B cell (primary cell): ENCODE results near the gene KISS1R. TPM values are rescaled to one million over a fixed set of nuclear protein-coding genes. Genes with fewer than 3 reads are reported as not detected.

Source experiments
- ATAC-seq: fragments of 200-7000 bp; cut with Tn5 transposase; one replicate; pipeline ENCODE4 v1.10.0; 2021; ENCODE audit warnings: low read depth, mild to moderate bottlenecking, moderate number of reproducible peaks, moderate library complexity
- CTCF ChIA-PET: fragments of 350-600 bp; sonication (Branson Sonifier 250); formaldehyde crosslinking; loops from one replicate; lab custom pipeline; 2021; ENCODE audit warnings: antibody characterized with exemption, inconsistent platforms; lab: Charles Lee
- POLR2A ChIA-PET: fragments of 350-600 bp; sonication (Branson Sonifier 250); formaldehyde crosslinking; loops from one replicate; lab custom pipeline; 2021; ENCODE audit warnings: antibody characterized with exemption; lab: Charles Lee
- DNase-seq: peaks from one replicate; pipeline ENCODE4 v3.0.0; 2013
- H2AFZ ChIP-seq: 2 replicates; pipeline ENCODE4 v1.6.1; 2012; ENCODE audit warnings: mild to moderate bottlenecking, low read depth, low read length; ENCODE audit not compliant: insufficient read depth, poor library complexity, severe bottlenecking
- H3K27ac ChIP-seq, 2 donors: 1 replicate in 1 of 2; 2 replicates in 1 of 2; pipeline ENCODE4 v1.5.1; 2012 to 2013; ENCODE audit warnings: low read length in 2 of 2, mild to moderate bottlenecking in 2 of 2, moderate library complexity in 1 of 2
- H3K27me3 ChIP-seq, 4 experiments: fragments of 200-600 bp in 1 of 4; sonication (generic) in 1 of 4; replicated peaks in 1 of 4; 1 replicate in 2 of 4; 2 replicates in 2 of 4; pipeline versions ENCODE4 v1.6.1 to v1.7.0; 2013 to 2016; ENCODE audit warnings: low read length in 3 of 4, mild to moderate bottlenecking in 2 of 4, mixed read lengths in 1 of 4, moderate library complexity in 1 of 4; ENCODE audit not compliant: insufficient read depth in 4 of 4, control insufficient read depth in 3 of 4; ENCODE audit errors: control extremely low read depth in 1 of 4
- H3K36me3 ChIP-seq, 2 experiments: replicated peaks in 1 of 2; 1 replicate in 1 of 2; 2 replicates in 1 of 2; pipeline versions ENCODE4 v1.6.1 to v1.7.1; 2013; ENCODE audit warnings: low read length in 1 of 2; ENCODE audit not compliant: insufficient read depth in 2 of 2, control insufficient read depth in 1 of 2; ENCODE audit errors: control extremely low read depth in 1 of 2, extremely low read depth in 1 of 2
- H3K4me1 ChIP-seq, 2 donors: fragments of 200-600 bp in 1 of 2; sonication (generic) in 1 of 2; 1 replicate in 1 of 2; 2 replicates in 1 of 2; pipeline versions ENCODE4 v1.5.1 to v1.6.1; 2013 to 2017; ENCODE audit warnings: low read length in 2 of 2; ENCODE audit not compliant: control insufficient read depth in 2 of 2, insufficient read depth in 2 of 2
- H3K4me2 ChIP-seq: replicated peaks from 2 replicates; pipeline ENCODE3; 2012; ENCODE audit warnings: mild to moderate bottlenecking, low read depth, low read length; ENCODE audit not compliant: poor library complexity, severe bottlenecking
- H3K4me3 ChIP-seq, 5 experiments: fragments of 200-600 bp in 1 of 5; sonication (generic) in 1 of 5; 1 replicate in 3 of 5; 2 replicates in 2 of 5; pipeline versions ENCODE4 v1.5.1 to v1.7.0; 2011 to 2016; ENCODE audit warnings: low read length in 4 of 5, mild to moderate bottlenecking in 4 of 5, low read depth in 2 of 5, control low read depth in 1 of 5, moderate library complexity in 1 of 5; ENCODE audit not compliant: insufficient read depth in 1 of 5; ENCODE audit errors: control extremely low read depth in 1 of 5, extremely low read depth in 1 of 5
- H3K79me2 ChIP-seq: fragments of 200-600 bp; sonication (generic); one replicate; pipeline ENCODE4 v1.6.0; 2016; ENCODE audit warnings: low read length; ENCODE audit not compliant: control insufficient read depth, insufficient read depth
- H3K9ac ChIP-seq: fragments of 200-600 bp; sonication (generic); 2 replicates; pipeline ENCODE4 v1.6.1; 2017; ENCODE audit warnings: mild to moderate bottlenecking, low read length, moderate library complexity
- H3K9me3 ChIP-seq, 3 donors: one replicate each; pipeline versions ENCODE4 v1.6.1 to v1.7.1; 2013; ENCODE audit warnings: low read length in 2 of 3; ENCODE audit not compliant: control insufficient read depth in 2 of 3, insufficient read depth in 1 of 3; ENCODE audit errors: control extremely low read depth in 1 of 3
- H4K20me1 ChIP-seq: 2 replicates; pipeline ENCODE4 v1.6.0; 2012; ENCODE audit warnings: mild to moderate bottlenecking, low read length; ENCODE audit not compliant: insufficient read depth, control insufficient read depth, poor library complexity, severe bottlenecking
- H3K27ac Mint-ChIP-seq: one replicate; pipeline ENCODE4 v1.8.0; 2021; ENCODE audit warnings: mixed read lengths
- H3K27me3 Mint-ChIP-seq: one replicate; pipeline ENCODE4 v1.8.0; 2021; ENCODE audit warnings: mixed read lengths
- H3K4me1 Mint-ChIP-seq: one replicate; pipeline ENCODE4 v1.8.0; 2021; ENCODE audit warnings: mixed read lengths
- H3K4me3 Mint-ChIP-seq: one replicate; pipeline ENCODE4 v1.8.0; 2021; ENCODE audit warnings: mixed read lengths
- H3K9me3 Mint-ChIP-seq: one replicate; pipeline ENCODE4 v1.8.0; 2022; ENCODE audit warnings: mixed read lengths; ENCODE audit not compliant: insufficient read depth
- EZH2 ChIP-seq: IDR thresholded peaks from 2 replicates; pipeline ENCODE4 v1.6.1; 2012; ENCODE audit warnings: borderline replicate concordance, low read depth, mild to moderate bottlenecking, moderate library complexity, low read length; ENCODE audit not compliant: insufficient read depth, poor library complexity, severe bottlenecking
- WGBS: methylation state at CpG from one replicate; pipeline ENCODE4 v1.1.5; 2013; ENCODE audit warnings: missing lambda C conversion rate; ENCODE audit not compliant: insufficient coverage; 5-methylcytosine and 5-hydroxymethylcytosine counted together
- intact Hi-C: fragments of 100-400 bp; cut with micrococcal nuclease; formaldehyde crosslinking; loops from one replicate; pipeline ENCODE4 v1.10.0; 2022
- polyA plus RNA-seq: library from polyadenylated mRNA; depleted of rRNA; stranded (reverse); fragments of >200 nt; gene quantifications from 2 replicates; pipeline ENCODE4 v1.2.3, GENCODE V29; 2012
- total RNA-seq, 2 donors: library from RNA; stranded (reverse); fragments of 120-200 nt in 1 of 2; gene quantifications; 1 replicate in 1 of 2; 2 replicates in 1 of 2; pipeline versions ENCODE4 v1.2.3 to v1.2.4, GENCODE V29; 2013 to 2022
- TF ChIP-seq, protein P1 (sequence below): fragments of 200-600 bp; IDR thresholded peaks from one replicate; pipeline ENCODE4 v1.8.0; 2022; ENCODE audit warnings: antibody characterized with exemption, mild to moderate bottlenecking

Gene KISS1R
- total and polyA plus RNA-seq, 2 donors (not counting 1 experiment from before 2014, with no cell fraction given) = 0.79 to 1.3 TPM

DNA sequence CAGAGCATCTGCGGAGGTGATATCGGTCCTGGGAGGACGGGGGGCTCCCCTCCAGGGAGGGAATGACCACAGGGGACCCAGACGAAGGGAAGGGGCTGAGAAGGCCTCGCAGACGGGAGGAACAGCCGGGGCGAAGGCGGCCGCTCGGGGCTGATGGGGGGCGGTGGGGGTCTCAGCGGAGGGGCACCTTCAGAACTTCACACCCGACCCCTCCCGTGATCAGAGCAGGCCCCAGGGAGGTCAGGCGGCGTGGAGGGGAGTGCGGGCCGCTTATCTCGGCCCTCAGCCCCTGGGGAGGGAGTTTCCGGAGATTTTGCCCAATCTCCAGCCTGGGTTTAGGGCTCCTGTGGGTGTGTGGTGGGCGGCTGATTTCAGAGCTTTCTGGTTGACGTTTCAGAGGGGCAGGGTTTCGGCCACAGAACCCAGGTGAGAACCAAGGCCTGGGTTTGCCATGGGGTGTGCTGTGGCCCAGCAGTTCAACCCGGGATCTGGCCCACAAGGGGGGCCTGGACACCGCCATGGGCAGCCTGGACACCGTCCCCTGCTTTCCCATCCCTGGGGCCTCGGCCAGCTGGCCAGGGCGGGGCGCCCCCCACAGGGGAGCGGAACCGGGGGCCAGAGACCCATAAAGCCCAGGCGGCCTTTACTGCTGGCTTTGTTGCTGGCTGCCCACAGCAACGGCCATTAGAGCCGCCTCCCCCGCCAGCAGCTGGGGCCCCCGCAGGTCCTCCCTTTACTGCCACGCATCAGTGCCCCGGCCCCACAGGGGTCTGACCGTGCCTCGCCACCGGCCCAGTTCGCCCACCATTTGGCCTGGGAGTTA, 37.8 kb downstream of the KISS1R start:
- Histone ChIP-seq H3K9me3 (no peaks in the 10 kb centered on the region), H3K36me3 (peaks cover 0 to 7% of the 10 kb centered on the region in 2 experiments), H3K79me2 (peaks cover 62% of the 10 kb centered on the region), H4K20me1 (peaks cover 52% of the 10 kb centered on the region), H3K4me2 (peak overlapping the region; percentile 77), H3K9ac (no peak overlapping the region), H3K27ac (peak overlapping the region in 1 of 2 donors; percentile 15), H3K4me3 (no peak overlapping the region), H3K4me1 (peaks cover 21 to 52% of the 10 kb centered on the region in 2 donors), H2AFZ (no peak overlapping the region), H3K27me3 (no peaks in the 10 kb centered on the region)
- Mint-ChIP-seq H3K27ac (peak overlapping the region; percentile 77), H3K9me3 (no peaks in the 10 kb centered on the region), H3K27me3 (no peaks in the 10 kb centered on the region), H3K4me3 (peak overlapping the region; percentile 34), H3K4me1 (peaks cover 32% of the 10 kb centered on the region)
- CTCF ChIA-PET = interaction anchor here (0.7 to 1.2 kb wide), 2 partner anchors 27 to 29 kb away, joined by 3 read pairs; partner anchors contain the start of gene WDR18
- WGBS = 81% methylated on average over 39 of the region's 43 CpGs
- no peak for TF ChIP-seq EZH2
- TF ChIP-seq, protein P1, sequence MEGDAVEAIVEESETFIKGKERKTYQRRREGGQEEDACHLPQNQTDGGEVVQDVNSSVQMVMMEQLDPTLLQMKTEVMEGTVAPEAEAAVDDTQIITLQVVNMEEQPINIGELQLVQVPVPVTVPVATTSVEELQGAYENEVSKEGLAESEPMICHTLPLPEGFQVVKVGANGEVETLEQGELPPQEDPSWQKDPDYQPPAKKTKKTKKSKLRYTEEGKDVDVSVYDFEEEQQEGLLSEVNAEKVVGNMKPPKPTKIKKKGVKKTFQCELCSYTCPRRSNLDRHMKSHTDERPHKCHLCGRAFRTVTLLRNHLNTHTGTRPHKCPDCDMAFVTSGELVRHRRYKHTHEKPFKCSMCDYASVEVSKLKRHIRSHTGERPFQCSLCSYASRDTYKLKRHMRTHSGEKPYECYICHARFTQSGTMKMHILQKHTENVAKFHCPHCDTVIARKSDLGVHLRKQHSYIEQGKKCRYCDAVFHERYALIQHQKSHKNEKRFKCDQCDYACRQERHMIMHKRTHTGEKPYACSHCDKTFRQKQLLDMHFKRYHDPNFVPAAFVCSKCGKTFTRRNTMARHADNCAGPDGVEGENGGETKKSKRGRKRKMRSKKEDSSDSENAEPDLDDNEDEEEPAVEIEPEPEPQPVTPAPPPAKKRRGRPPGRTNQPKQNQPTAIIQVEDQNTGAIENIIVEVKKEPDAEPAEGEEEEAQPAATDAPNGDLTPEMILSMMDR = no peak
- POLR2A ChIA-PET = interaction anchor here (0.6 to 0.9 kb wide), 2 partner anchors 11 to 25 kb away, joined by 3 read pairs; no protein-coding TSS in a partner anchor
- DNase-seq (no peak), ATAC-seq (peak; percentile 36)
- intact Hi-C loops = no loop called here
